Mesenchymal stem cell (in vitro differentiated cells and primary cell): Measurements from ENCODE around the gene NCAPG.

Experiments used
- DNase-seq: peaks from one replicate; pipeline ENCODE4 v3.0.0-alpha.2; 2013
- H2AFZ ChIP-seq: one replicate; pipeline ENCODE4 v1.6.1; 2013; ENCODE audit warnings: low read depth, mild to moderate bottlenecking, control low read depth, inconsistent platforms, low read length, moderate library complexity
- H2AK5ac ChIP-seq: 2 replicates; pipeline ENCODE4 v1.6.1; 2013; ENCODE audit warnings: low read length, moderate library complexity, mild to moderate bottlenecking, inconsistent platforms; ENCODE audit not compliant: severe bottlenecking
- H2BK120ac ChIP-seq: one replicate; pipeline ENCODE4 v1.6.1; 2013; ENCODE audit warnings: low read depth, mild to moderate bottlenecking, inconsistent platforms, low read length, moderate library complexity
- H2BK12ac ChIP-seq, 2 experiments: one replicate each; pipeline ENCODE4 v1.6.1; 2013; ENCODE audit warnings: inconsistent platforms in 2 of 2, low read length in 2 of 2, mild to moderate bottlenecking in 2 of 2, moderate library complexity in 2 of 2, control low read depth in 1 of 2
- H2BK15ac ChIP-seq: one replicate; pipeline ENCODE4 v1.6.1; 2013; ENCODE audit warnings: mild to moderate bottlenecking, low read depth, inconsistent platforms; ENCODE audit not compliant: poor library complexity, severe bottlenecking
- H2BK5ac ChIP-seq: 2 replicates; pipeline ENCODE4 v1.6.1; 2013; ENCODE audit warnings: low read depth, mild to moderate bottlenecking, low read length, control low read depth, inconsistent platforms; ENCODE audit not compliant: poor library complexity, severe bottlenecking
- H3K14ac ChIP-seq, 2 experiments: one replicate each; pipeline ENCODE4 v1.6.1; 2013; ENCODE audit warnings: inconsistent platforms in 2 of 2, low read length in 2 of 2, control low read depth in 1 of 2, mild to moderate bottlenecking in 1 of 2, moderate library complexity in 1 of 2
- H3K18ac ChIP-seq, 2 experiments: one replicate each; pipeline ENCODE4 v1.6.1; 2013; ENCODE audit warnings: inconsistent platforms in 2 of 2, low read length in 2 of 2, control low read depth in 1 of 2, low read depth in 1 of 2, mild to moderate bottlenecking in 1 of 2
- H3K23ac ChIP-seq, 2 experiments: one replicate each; pipeline ENCODE4 v1.6.1; 2013; ENCODE audit warnings: inconsistent platforms in 2 of 2, low read length in 2 of 2, mild to moderate bottlenecking in 2 of 2, moderate library complexity in 2 of 2, control low read depth in 1 of 2
- H3K27ac ChIP-seq: 2 replicates; pipeline ENCODE4 v1.5.1; 2013; ENCODE audit warnings: mild to moderate bottlenecking, moderate library complexity, low read length, control low read depth, inconsistent platforms; ENCODE audit not compliant: poor library complexity, severe bottlenecking
- H3K27me3 ChIP-seq, 2 experiments: 2 replicates each; pipeline versions ENCODE4 v1.6.1 to v1.7.0; 2013; ENCODE audit warnings: low read length in 2 of 2, mild to moderate bottlenecking in 2 of 2, moderate library complexity in 2 of 2, control low read depth in 1 of 2, inconsistent platforms in 1 of 2; ENCODE audit not compliant: control insufficient read depth in 1 of 2, insufficient read depth in 1 of 2
- H3K36me3 ChIP-seq, 2 experiments: 2 replicates each; pipeline versions ENCODE4 v1.6.1 to v1.7.0; 2013; ENCODE audit warnings: low read length in 2 of 2, control low read depth in 1 of 2, inconsistent platforms in 1 of 2, low read depth in 1 of 2, mild to moderate bottlenecking in 1 of 2; ENCODE audit not compliant: insufficient read depth in 2 of 2, control insufficient read depth in 1 of 2
- H3K4ac ChIP-seq, 2 experiments: one replicate each; pipeline ENCODE4 v1.6.1; 2013; ENCODE audit warnings: inconsistent platforms in 2 of 2, low read length in 2 of 2, mild to moderate bottlenecking in 2 of 2, moderate library complexity in 2 of 2, control low read depth in 1 of 2, low read depth in 1 of 2
- H3K4me1 ChIP-seq: 2 replicates; pipeline ENCODE4 v1.6.1; 2013; ENCODE audit warnings: low read depth, low read length, control low read depth; ENCODE audit not compliant: control insufficient read depth, insufficient read depth
- H3K4me2 ChIP-seq: 2 replicates; pipeline ENCODE4 v1.6.1; 2013; ENCODE audit warnings: low read length, mild to moderate bottlenecking, inconsistent platforms; ENCODE audit not compliant: poor library complexity, severe bottlenecking
- H3K4me3 ChIP-seq, 2 experiments: 2 replicates each; pipeline versions ENCODE4 v1.5.1 to v1.7.0; 2013; ENCODE audit warnings: low read length in 2 of 2, mild to moderate bottlenecking in 2 of 2, control low read depth in 1 of 2, low read depth in 1 of 2; ENCODE audit not compliant: insufficient read depth in 1 of 2
- H3K79me1 ChIP-seq: replicated peaks from 2 replicates; pipeline ENCODE4 v1.6.1; 2013; ENCODE audit warnings: mild to moderate bottlenecking, control low read depth, low read length, inconsistent platforms; ENCODE audit not compliant: poor library complexity, severe bottlenecking
- H3K9ac ChIP-seq: 2 replicates; pipeline ENCODE4 v1.7.0; 2013; ENCODE audit warnings: mild to moderate bottlenecking, low read length, moderate library complexity
- H3K9me3 ChIP-seq: 2 replicates; pipeline ENCODE4 v1.7.0; 2013; ENCODE audit warnings: mild to moderate bottlenecking, low read length; ENCODE audit not compliant: control insufficient read depth
- H4K8ac ChIP-seq: one replicate; pipeline ENCODE4 v1.6.1; 2013; ENCODE audit warnings: inconsistent platforms, mild to moderate bottlenecking, low read length, moderate library complexity
- H4K91ac ChIP-seq: one replicate; pipeline ENCODE4 v1.6.1; 2013; ENCODE audit warnings: mild to moderate bottlenecking, low read length, inconsistent platforms
- WGBS: methylation state at CpG from one replicate; pipeline ENCODE4 v1.1.7; 2013; ENCODE audit warnings: mixed read lengths; 5-methylcytosine and 5-hydroxymethylcytosine counted together

NCAPG gene

GRCh38 chr4:17786567-17786966 lies 24.2 kb upstream of the NCAPG start:
- H4K8ac ChIP-seq = no peak overlapping the region
- H2BK120ac ChIP-seq = no peak overlapping the region
- H2BK5ac ChIP-seq = no peak overlapping the region
- peaks cover 3% of the 10 kb centered on the region for H3K4me1 ChIP-seq
- H3K27me3 ChIP-seq = peaks cover 9 to 10% of the 10 kb centered on the region in 2 experiments
- no peak overlapping the region for H2AK5ac ChIP-seq
- no peak overlapping the region for H3K4ac ChIP-seq
- no peaks in the 10 kb centered on the region for H3K36me3 ChIP-seq
- H2BK15ac ChIP-seq = no peak overlapping the region
- H2BK12ac ChIP-seq = no peak overlapping the region
- no peaks in the 10 kb centered on the region for H3K9me3 ChIP-seq
- H3K79me1 ChIP-seq = peaks cover 5% of the 10 kb centered on the region
- no peak overlapping the region for H3K4me3 ChIP-seq
- 92% methylated on average over 5 of the region's 5 CpGs for WGBS
- no peak overlapping the region for H4K91ac ChIP-seq
- no peak overlapping the region for H3K14ac ChIP-seq
- H3K18ac ChIP-seq = no peak overlapping the region
- no peak overlapping the region for H2AFZ ChIP-seq
- no peak overlapping the region for H3K23ac ChIP-seq
- no peak overlapping the region for H3K9ac ChIP-seq
- no peak overlapping the region for H3K4me2 ChIP-seq
- no peak overlapping the region for H3K27ac ChIP-seq
- no peak for DNase-seq

- Histone ChIP-seq H3K4me1 (no peaks in the 10 kb centered on the region), H2BK120ac (no peak overlapping the region), H2BK12ac (no peak overlapping the region), H3K4me3 (no peak overlapping the region), H3K9ac (no peak overlapping the region), H3K4me2 (no peak overlapping the region), H3K27ac (no peak overlapping the region), H3K79me1 (peaks cover 5% of the 10 kb centered on the region), H3K9me3 (no peaks in the 10 kb centered on the region), H3K36me3 (no peaks in the 10 kb centered on the region), H3K4ac (no peak overlapping the region), H4K91ac (no peak overlapping the region), H3K14ac (no peak overlapping the region), H3K18ac (no peak overlapping the region), H3K27me3 (peaks cover 2 to 3% of the 10 kb centered on the region in 2 experiments), H2BK15ac (no peak overlapping the region), H2AFZ (no peak overlapping the region), H4K8ac (no peak overlapping the region), H3K23ac (no peak overlapping the region), H2BK5ac (no peak overlapping the region), H2AK5ac (no peak overlapping the region)
- 91% methylated on average over 2 of the region's 5 CpGs for WGBS
- DNase-seq = no peak
Measured at GRCh38 chr4:17787315-17787714, 23.5 kb upstream of the NCAPG start.

GRCh38 chr4:17788956-17789355 lies 21.8 kb upstream of the NCAPG start:
- no peak for DNase-seq
- no peak overlapping the region for H3K4ac ChIP-seq
- H2AK5ac ChIP-seq = no peak overlapping the region
- peaks cover 5% of the 10 kb centered on the region for H3K79me1 ChIP-seq
- H3K23ac ChIP-seq = no peak overlapping the region
- no peak overlapping the region for H2BK15ac ChIP-seq
- no peak overlapping the region for H2BK12ac ChIP-seq
- no peak overlapping the region for H2BK120ac ChIP-seq
- peaks cover 0 to 6% of the 10 kb centered on the region in 2 experiments for H3K36me3 ChIP-seq
- H3K18ac ChIP-seq = no peak overlapping the region
- H3K4me1 ChIP-seq = no peaks in the 10 kb centered on the region
- H3K14ac ChIP-seq = no peak overlapping the region
- no peak overlapping the region for H3K27ac ChIP-seq
- no peaks in the 10 kb centered on the region for H3K9me3 ChIP-seq
- no peak overlapping the region for H2AFZ ChIP-seq
- H2BK5ac ChIP-seq = no peak overlapping the region
- no peak overlapping the region for H3K9ac ChIP-seq
- no peak overlapping the region for H3K4me3 ChIP-seq
- H4K91ac ChIP-seq = no peak overlapping the region
- no peaks in the 10 kb centered on the region for H3K27me3 ChIP-seq
- H3K4me2 ChIP-seq = no peak overlapping the region
- H4K8ac ChIP-seq = no peak overlapping the region

GRCh38 chr4:17794730-17795129 lies 16.0 kb upstream of the NCAPG start:
- no peak for DNase-seq
- H3K9me3 ChIP-seq = no peaks in the 10 kb centered on the region
- H2BK15ac ChIP-seq = no peak overlapping the region
- H3K4me3 ChIP-seq = no peak overlapping the region
- no peak overlapping the region for H3K23ac ChIP-seq
- H3K4me2 ChIP-seq = no peak overlapping the region
- 67% methylated on average over 1 of the region's 1 CpG for WGBS
- no peak overlapping the region for H2BK5ac ChIP-seq
- H2AK5ac ChIP-seq = no peak overlapping the region
- no peak overlapping the region for H4K8ac ChIP-seq
- H3K14ac ChIP-seq = no peak overlapping the region
- no peaks in the 10 kb centered on the region for H3K27me3 ChIP-seq
- H3K36me3 ChIP-seq = peaks cover 3 to 38% of the 10 kb centered on the region in 2 experiments
- H3K4ac ChIP-seq = no peak overlapping the region
- H4K91ac ChIP-seq = no peak overlapping the region
- no peak overlapping the region for H3K18ac ChIP-seq
- no peak overlapping the region for H2AFZ ChIP-seq
- no peak overlapping the region for H3K9ac ChIP-seq
- H3K4me1 ChIP-seq = no peaks in the 10 kb centered on the region
- no peak overlapping the region for H2BK120ac ChIP-seq
- no peak overlapping the region for H3K27ac ChIP-seq
- no peak overlapping the region for H2BK12ac ChIP-seq
- H3K79me1 ChIP-seq = peaks cover 17% of the 10 kb centered on the region
